Caco-2 (cell line): ENCODE data around the gene GCLM. TPM values are rescaled to one million over a fixed set of nuclear protein-coding genes. Genes with fewer than 3 reads are reported as not detected.
"Not testable (repeated sequence)": the region's sequence is repeated elsewhere in the genome, so short reads cannot be mapped to it uniquely, and the experiment has no call there.

ENCODE experiments used
- BruUV-seq: library from RNA; stranded (reverse); fragments of 400-500 nt; replicated peaks from 2 replicates; lab custom pipeline; 2021; lab: Mats Ljungman, UMichigan
- CTCF ChIA-PET: fragments of 300-600 bp; sonication (Branson Sonifier 250); formaldehyde crosslinking; loops from one replicate; lab custom pipeline; 2022; ENCODE audit warnings: antibody characterized with exemption; lab: Charles Lee
- POLR2A ChIA-PET: fragments of 300-600 bp; sonication (Branson Sonifier 250); formaldehyde crosslinking; loops from one replicate; lab custom pipeline; 2022; ENCODE audit warnings: antibody characterized with exemption; lab: Charles Lee
- DNase-seq, 2 experiments: peaks; one replicate each; pipeline versions ENCODE4 v3.0.0 to v3.0.0-alpha.2; 2020 to 2022
- H3K27me3 ChIP-seq: replicated peaks from 2 replicates; pipeline ENCODE4 v1.6.0; 2011; ENCODE audit warnings: low read length; ENCODE audit not compliant: control insufficient read depth, insufficient read depth
- H3K36me3 ChIP-seq: 2 replicates; pipeline ENCODE4 v1.5.1; 2011; ENCODE audit warnings: low read length; ENCODE audit not compliant: control insufficient read depth, insufficient read depth
- H3K4me1 ChIP-seq: fragments of 250-450 bp; sonication (Bioruptor Pico); 2 replicates; pipeline ENCODE4 v1.5.1; 2020; ENCODE audit warnings: mild to moderate bottlenecking
- H3K4me3 ChIP-seq: 2 replicates; pipeline ENCODE4 v1.5.1; 2011; ENCODE audit warnings: low read depth, mild to moderate bottlenecking, control low read depth, low read length
- H3K9me3 ChIP-seq: fragments of 250-450 bp; sonication (Bioruptor Pico); 2 replicates; pipeline ENCODE4 v1.5.1; 2020; ENCODE audit warnings: mild to moderate bottlenecking, moderate library complexity
- H3K27ac Mint-ChIP-seq: one replicate; pipeline ENCODE4 v1.8.0; 2022; ENCODE audit warnings: mixed read lengths; ENCODE audit not compliant: unreplicated experiment
- H3K27me3 Mint-ChIP-seq: one replicate; pipeline ENCODE4 v1.8.0; 2022; ENCODE audit warnings: mixed read lengths; ENCODE audit not compliant: insufficient read depth, unreplicated experiment
- H3K36me3 Mint-ChIP-seq: one replicate; pipeline ENCODE4 v1.8.0; 2022; ENCODE audit warnings: mild to moderate bottlenecking, mixed read lengths; ENCODE audit not compliant: insufficient read depth, unreplicated experiment
- H3K4me1 Mint-ChIP-seq: one replicate; pipeline ENCODE4 v1.8.0; 2022; ENCODE audit warnings: low read depth, mixed read lengths; ENCODE audit not compliant: unreplicated experiment
- H3K4me3 Mint-ChIP-seq: one replicate; pipeline ENCODE4 v1.8.0; 2022; ENCODE audit warnings: mild to moderate bottlenecking, moderate library complexity, mixed read lengths; ENCODE audit not compliant: unreplicated experiment
- H3K9me3 Mint-ChIP-seq: one replicate; pipeline ENCODE4 v1.8.0; 2022; ENCODE audit warnings: mixed read lengths; ENCODE audit not compliant: unreplicated experiment
- CTCF ChIP-seq, 2 experiments: fragments of 200-600 bp in 1 of 2; IDR thresholded peaks; 1 replicate in 1 of 2; 2 replicates in 1 of 2; pipeline versions ENCODE4 v1.5.1 to v1.8.0; 2011 to 2022; ENCODE audit warnings: antibody characterized with exemption in 1 of 2, control low read depth in 1 of 2, inconsistent platforms in 1 of 2, low read depth in 1 of 2, low read length in 1 of 2, mild to moderate bottlenecking in 1 of 2, moderate library complexity in 1 of 2; ENCODE audit not compliant: insufficient read depth in 1 of 2, severe bottlenecking in 1 of 2, unreplicated experiment in 1 of 2
- intact Hi-C: fragments of 100-400 bp; cut with micrococcal nuclease; formaldehyde crosslinking; loops from one replicate; pipeline ENCODE4 v1.10.0; 2022; ENCODE audit not compliant: unreplicated experiment
- total RNA-seq: library from RNA; stranded (reverse); gene quantifications from 2 replicates; pipeline ENCODE4 v1.2.3, GENCODE V29; 2022

GCLM gene
- total RNA-seq, 1 experiment from 2014 or later = 11.8 TPM

GRCh38 chr1:93855983-93856382, 53.2 kb downstream of the GCLM start:
- H3K9me3 ChIP-seq, H3K4me3 ChIP-seq, H3K4me1 Mint-ChIP-seq, H3K36me3 ChIP-seq, H3K27ac Mint-ChIP-seq, BruUV-seq, intact Hi-C loops, CTCF ChIA-PET, H3K36me3 Mint-ChIP-seq, H3K27me3 Mint-ChIP-seq, H3K4me3 Mint-ChIP-seq, H3K4me1 ChIP-seq, DNase-seq, POLR2A ChIA-PET, H3K27me3 ChIP-seq: not testable (repeated sequence)
- peaks cover 22% of the 10 kb centered on the region for H3K9me3 Mint-ChIP-seq

GRCh38 chr1:93853940-93854339, 55.3 kb downstream of the GCLM start:
- Mint-ChIP-seq H3K36me3 (no peaks in the 10 kb centered on the region), H3K27ac (no peak overlapping the region), H3K4me3 (no peak overlapping the region), H3K4me1 (no peaks in the 10 kb centered on the region), H3K9me3 (peaks cover 30% of the 10 kb centered on the region), H3K27me3 (no peaks in the 10 kb centered on the region)
- no TSS peak for BruUV-seq
- TF ChIP-seq CTCF (IDR thresholded peaks at IDR 0.05; ENCODE audit: insufficient read depth in 1 of 2, low read depth in 1 of 2, low read length in 1 of 2, severe bottlenecking in 1 of 2, unreplicated experiment in 1 of 2) = no peak
- H3K4me1 ChIP-seq = no peaks in the 10 kb centered on the region
- H3K36me3 ChIP-seq = no peaks in the 10 kb centered on the region
- ChIA-PET CTCF (no interaction called here), POLR2A (no interaction called here)
- H3K27me3 ChIP-seq = no peaks in the 10 kb centered on the region
- no peak for DNase-seq
- intact Hi-C loops = no loop called here
- no peaks in the 10 kb centered on the region for H3K9me3 ChIP-seq
- H3K4me3 ChIP-seq = no peak overlapping the region

- H3K9me3 Mint-ChIP-seq = peaks cover 26% of the 10 kb centered on the region
- Histone ChIP-seq H3K27me3 (no peaks in the 10 kb centered on the region), H3K9me3 (no peaks in the 10 kb centered on the region), H3K36me3 (no peaks in the 10 kb centered on the region), H3K4me1 (peaks cover 6% of the 10 kb centered on the region), H3K4me3 (no peak overlapping the region)
- ChIA-PET POLR2A (no interaction called here), CTCF (no interaction called here)
- intact Hi-C loops = no loop called here
- no peak overlapping the region for H3K27ac Mint-ChIP-seq
- no peaks in the 10 kb centered on the region for H3K27me3 Mint-ChIP-seq
- DNase-seq = no peak
- peaks cover 14% of the 10 kb centered on the region for H3K36me3 Mint-ChIP-seq
- TF ChIP-seq CTCF (IDR thresholded peaks at IDR 0.05; ENCODE audit: insufficient read depth in 1 of 2, low read depth in 1 of 2, low read length in 1 of 2, severe bottlenecking in 1 of 2, unreplicated experiment in 1 of 2) = no peak
- H3K4me3 Mint-ChIP-seq = no peak overlapping the region
- H3K4me1 Mint-ChIP-seq = no peaks in the 10 kb centered on the region
- BruUV-seq = no TSS peak
Observed at GRCh38 chr1:93851878-93852277, 57.4 kb downstream of the GCLM start.

- no peak for DNase-seq
- POLR2A ChIA-PET = no interaction called here
Observed at GRCh38 chr1:93851327-93851712, 57.9 kb downstream of the GCLM start.

More at GRCh38 chr1:93851327-93851712, 57.9 kb downstream of the GCLM start:
- TF ChIP-seq CTCF (IDR thresholded peaks at IDR 0.05; ENCODE audit: insufficient read depth in 1 of 2, low read depth in 1 of 2, low read length in 1 of 2, severe bottlenecking in 1 of 2, unreplicated experiment in 1 of 2) = no peak
- peaks cover 18% of the 10 kb centered on the region for H3K36me3 Mint-ChIP-seq
- peaks cover 22% of the 10 kb centered on the region for H3K9me3 Mint-ChIP-seq
- no peak overlapping the region for H3K4me3 Mint-ChIP-seq
- H3K27ac Mint-ChIP-seq = no peak overlapping the region
- H3K27me3 Mint-ChIP-seq = no peaks in the 10 kb centered on the region
- H3K4me1 Mint-ChIP-seq = no peaks in the 10 kb centered on the region
- no TSS peak for BruUV-seq
- CTCF ChIA-PET = no interaction called here
- H3K36me3 ChIP-seq = no peaks in the 10 kb centered on the region
- no peak overlapping the region for H3K4me3 ChIP-seq
- intact Hi-C loops = no loop called here
- peaks cover 6% of the 10 kb centered on the region for H3K4me1 ChIP-seq
- H3K27me3 ChIP-seq = no peaks in the 10 kb centered on the region
- H3K9me3 ChIP-seq = no peaks in the 10 kb centered on the region
